B cell (primary cell): ENCODE results near the gene EPB41L4B. TPM values are rescaled to one million over a fixed set of nuclear protein-coding genes. Genes with fewer than 3 reads are reported as not detected.

ENCODE experiments used
- ATAC-seq: fragments of 200-7000 bp; cut with Tn5 transposase; one replicate; pipeline ENCODE4 v1.10.0; 2021; ENCODE audit warnings: low read depth, mild to moderate bottlenecking, moderate number of reproducible peaks, moderate library complexity
- CTCF ChIA-PET: fragments of 350-600 bp; sonication (Branson Sonifier 250); formaldehyde crosslinking; loops from one replicate; lab custom pipeline; 2021; ENCODE audit warnings: antibody characterized with exemption, inconsistent platforms; lab: Charles Lee
- POLR2A ChIA-PET: fragments of 350-600 bp; sonication (Branson Sonifier 250); formaldehyde crosslinking; loops from one replicate; lab custom pipeline; 2021; ENCODE audit warnings: antibody characterized with exemption; lab: Charles Lee
- DNase-seq: peaks from one replicate; pipeline ENCODE4 v3.0.0; 2013
- H2AFZ ChIP-seq: 2 replicates; pipeline ENCODE4 v1.6.1; 2012; ENCODE audit warnings: mild to moderate bottlenecking, low read depth, low read length; ENCODE audit not compliant: insufficient read depth, poor library complexity, severe bottlenecking
- H3K27ac ChIP-seq, 2 donors: 1 replicate in 1 of 2; 2 replicates in 1 of 2; pipeline ENCODE4 v1.5.1; 2012 to 2013; ENCODE audit warnings: low read length in 2 of 2, mild to moderate bottlenecking in 2 of 2, moderate library complexity in 1 of 2
- H3K27me3 ChIP-seq, 4 experiments: fragments of 200-600 bp in 1 of 4; sonication (generic) in 1 of 4; replicated peaks in 1 of 4; 1 replicate in 2 of 4; 2 replicates in 2 of 4; pipeline versions ENCODE4 v1.6.1 to v1.7.0; 2013 to 2016; ENCODE audit warnings: low read length in 3 of 4, mild to moderate bottlenecking in 2 of 4, mixed read lengths in 1 of 4, moderate library complexity in 1 of 4; ENCODE audit not compliant: insufficient read depth in 4 of 4, control insufficient read depth in 3 of 4; ENCODE audit errors: control extremely low read depth in 1 of 4
- H3K36me3 ChIP-seq, 2 experiments: replicated peaks in 1 of 2; 1 replicate in 1 of 2; 2 replicates in 1 of 2; pipeline versions ENCODE4 v1.6.1 to v1.7.1; 2013; ENCODE audit warnings: low read length in 1 of 2; ENCODE audit not compliant: insufficient read depth in 2 of 2, control insufficient read depth in 1 of 2; ENCODE audit errors: control extremely low read depth in 1 of 2, extremely low read depth in 1 of 2
- H3K4me1 ChIP-seq, 2 donors: fragments of 200-600 bp in 1 of 2; sonication (generic) in 1 of 2; 1 replicate in 1 of 2; 2 replicates in 1 of 2; pipeline versions ENCODE4 v1.5.1 to v1.6.1; 2013 to 2017; ENCODE audit warnings: low read length in 2 of 2; ENCODE audit not compliant: control insufficient read depth in 2 of 2, insufficient read depth in 2 of 2
- H3K4me2 ChIP-seq: replicated peaks from 2 replicates; pipeline ENCODE3; 2012; ENCODE audit warnings: mild to moderate bottlenecking, low read depth, low read length; ENCODE audit not compliant: poor library complexity, severe bottlenecking
- H3K4me3 ChIP-seq, 5 experiments: fragments of 200-600 bp in 1 of 5; sonication (generic) in 1 of 5; 1 replicate in 3 of 5; 2 replicates in 2 of 5; pipeline versions ENCODE4 v1.5.1 to v1.7.0; 2011 to 2016; ENCODE audit warnings: low read length in 4 of 5, mild to moderate bottlenecking in 4 of 5, low read depth in 2 of 5, control low read depth in 1 of 5, moderate library complexity in 1 of 5; ENCODE audit not compliant: insufficient read depth in 1 of 5; ENCODE audit errors: control extremely low read depth in 1 of 5, extremely low read depth in 1 of 5
- H3K79me2 ChIP-seq: fragments of 200-600 bp; sonication (generic); one replicate; pipeline ENCODE4 v1.6.0; 2016; ENCODE audit warnings: low read length; ENCODE audit not compliant: control insufficient read depth, insufficient read depth
- H3K9ac ChIP-seq: fragments of 200-600 bp; sonication (generic); 2 replicates; pipeline ENCODE4 v1.6.1; 2017; ENCODE audit warnings: mild to moderate bottlenecking, low read length, moderate library complexity
- H3K9me3 ChIP-seq, 3 donors: one replicate each; pipeline versions ENCODE4 v1.6.1 to v1.7.1; 2013; ENCODE audit warnings: low read length in 2 of 3; ENCODE audit not compliant: control insufficient read depth in 2 of 3, insufficient read depth in 1 of 3; ENCODE audit errors: control extremely low read depth in 1 of 3
- H4K20me1 ChIP-seq: 2 replicates; pipeline ENCODE4 v1.6.0; 2012; ENCODE audit warnings: mild to moderate bottlenecking, low read length; ENCODE audit not compliant: insufficient read depth, control insufficient read depth, poor library complexity, severe bottlenecking
- H3K27ac Mint-ChIP-seq: one replicate; pipeline ENCODE4 v1.8.0; 2021; ENCODE audit warnings: mixed read lengths
- H3K27me3 Mint-ChIP-seq: one replicate; pipeline ENCODE4 v1.8.0; 2021; ENCODE audit warnings: mixed read lengths
- H3K4me1 Mint-ChIP-seq: one replicate; pipeline ENCODE4 v1.8.0; 2021; ENCODE audit warnings: mixed read lengths
- H3K4me3 Mint-ChIP-seq: one replicate; pipeline ENCODE4 v1.8.0; 2021; ENCODE audit warnings: mixed read lengths
- H3K9me3 Mint-ChIP-seq: one replicate; pipeline ENCODE4 v1.8.0; 2022; ENCODE audit warnings: mixed read lengths; ENCODE audit not compliant: insufficient read depth
- EZH2 ChIP-seq: IDR thresholded peaks from 2 replicates; pipeline ENCODE4 v1.6.1; 2012; ENCODE audit warnings: borderline replicate concordance, low read depth, mild to moderate bottlenecking, moderate library complexity, low read length; ENCODE audit not compliant: insufficient read depth, poor library complexity, severe bottlenecking
- WGBS: methylation state at CpG from one replicate; pipeline ENCODE4 v1.1.5; 2013; ENCODE audit warnings: missing lambda C conversion rate; ENCODE audit not compliant: insufficient coverage; 5-methylcytosine and 5-hydroxymethylcytosine counted together
- intact Hi-C: fragments of 100-400 bp; cut with micrococcal nuclease; formaldehyde crosslinking; loops from one replicate; pipeline ENCODE4 v1.10.0; 2022
- polyA plus RNA-seq: library from polyadenylated mRNA; depleted of rRNA; stranded (reverse); fragments of >200 nt; gene quantifications from 2 replicates; pipeline ENCODE4 v1.2.3, GENCODE V29; 2012
- total RNA-seq, 2 donors: library from RNA; stranded (reverse); fragments of 120-200 nt in 1 of 2; gene quantifications; 1 replicate in 1 of 2; 2 replicates in 1 of 2; pipeline versions ENCODE4 v1.2.3 to v1.2.4, GENCODE V29; 2013 to 2022
- TF ChIP-seq, protein P1 (sequence below): fragments of 200-600 bp; IDR thresholded peaks from one replicate; pipeline ENCODE4 v1.8.0; 2022; ENCODE audit warnings: antibody characterized with exemption, mild to moderate bottlenecking

Gene EPB41L4B
- total and polyA plus RNA-seq, 2 donors (not counting 1 experiment from before 2014, with no cell fraction given), result 2.9 TPM; not detected in 1

DNA sequence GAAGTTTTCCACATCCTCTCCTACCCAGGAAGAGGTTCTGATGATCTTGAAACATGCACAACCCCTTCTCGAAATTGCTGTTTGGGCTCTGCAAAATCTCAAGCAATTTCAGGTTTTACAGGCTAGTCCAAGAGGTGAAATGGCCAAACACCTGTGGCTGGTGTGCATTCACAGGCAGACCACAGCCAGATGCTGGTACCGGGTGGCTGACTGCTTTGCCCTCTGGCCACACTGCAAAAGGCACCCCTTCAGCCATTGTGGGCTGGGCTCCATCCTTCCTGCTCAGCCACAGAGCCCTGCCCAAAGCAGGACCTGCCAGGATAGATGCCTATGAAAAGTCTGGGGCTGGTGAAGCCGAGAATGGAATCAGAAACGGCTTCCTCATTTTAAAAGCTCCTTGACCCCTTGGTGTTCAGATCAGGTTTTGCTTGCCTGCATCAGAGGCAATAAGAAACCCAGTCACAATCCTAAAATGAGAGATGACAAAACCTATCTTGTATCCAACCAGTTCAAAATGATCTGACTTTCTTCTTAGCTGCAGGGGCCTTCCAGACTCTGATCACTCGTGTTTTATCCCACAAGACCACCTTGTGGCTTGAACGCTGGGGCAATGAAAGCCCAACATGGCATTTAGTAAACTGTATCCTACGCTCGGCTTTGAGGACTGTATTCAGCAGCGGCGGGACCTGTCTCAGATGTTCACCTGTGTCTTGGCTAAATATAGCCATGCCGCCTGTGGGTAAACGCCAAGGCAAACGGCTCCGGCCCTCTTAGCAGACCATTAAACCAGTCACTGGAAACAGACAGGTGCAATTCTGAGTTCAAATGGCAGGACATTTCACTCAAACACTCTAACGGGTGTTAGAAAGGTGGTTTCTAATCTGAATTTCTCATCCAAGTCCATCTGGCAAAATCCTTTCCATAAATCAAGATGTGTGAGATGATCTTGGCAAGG is 49.6 kb downstream of the EPB41L4B start:
- DNase-seq (no peak), ATAC-seq (no peak)
- no peak overlapping the region for H3K27ac Mint-ChIP-seq
- Histone ChIP-seq H3K9ac (no peak overlapping the region), H2AFZ (no peak overlapping the region), H3K27me3 (no peaks in the 10 kb centered on the region), H3K4me2 (no peak overlapping the region), H3K27ac (no peak overlapping the region), H3K79me2 (no peaks in the 10 kb centered on the region), H3K9me3 (peaks cover 0 to 2% (median 0%) of the 10 kb centered on the region in 3 donors), H3K4me3 (no peak overlapping the region), H3K36me3 (no peaks in the 10 kb centered on the region), H4K20me1 (no peaks in the 10 kb centered on the region), H3K4me1 (no peaks in the 10 kb centered on the region)
- intact Hi-C loops, result no loop called here
- no peaks in the 10 kb centered on the region for H3K4me1 Mint-ChIP-seq
- H3K4me3 Mint-ChIP-seq, result no peak overlapping the region
- no peak for TF ChIP-seq EZH2
- TF ChIP-seq, protein P1, sequence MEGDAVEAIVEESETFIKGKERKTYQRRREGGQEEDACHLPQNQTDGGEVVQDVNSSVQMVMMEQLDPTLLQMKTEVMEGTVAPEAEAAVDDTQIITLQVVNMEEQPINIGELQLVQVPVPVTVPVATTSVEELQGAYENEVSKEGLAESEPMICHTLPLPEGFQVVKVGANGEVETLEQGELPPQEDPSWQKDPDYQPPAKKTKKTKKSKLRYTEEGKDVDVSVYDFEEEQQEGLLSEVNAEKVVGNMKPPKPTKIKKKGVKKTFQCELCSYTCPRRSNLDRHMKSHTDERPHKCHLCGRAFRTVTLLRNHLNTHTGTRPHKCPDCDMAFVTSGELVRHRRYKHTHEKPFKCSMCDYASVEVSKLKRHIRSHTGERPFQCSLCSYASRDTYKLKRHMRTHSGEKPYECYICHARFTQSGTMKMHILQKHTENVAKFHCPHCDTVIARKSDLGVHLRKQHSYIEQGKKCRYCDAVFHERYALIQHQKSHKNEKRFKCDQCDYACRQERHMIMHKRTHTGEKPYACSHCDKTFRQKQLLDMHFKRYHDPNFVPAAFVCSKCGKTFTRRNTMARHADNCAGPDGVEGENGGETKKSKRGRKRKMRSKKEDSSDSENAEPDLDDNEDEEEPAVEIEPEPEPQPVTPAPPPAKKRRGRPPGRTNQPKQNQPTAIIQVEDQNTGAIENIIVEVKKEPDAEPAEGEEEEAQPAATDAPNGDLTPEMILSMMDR, result no peak
- H3K27me3 Mint-ChIP-seq, result peaks cover 18% of the 10 kb centered on the region
- POLR2A ChIA-PET, result no interaction called here
- CTCF ChIA-PET, result no interaction called here
- peaks cover 3% of the 10 kb centered on the region for H3K9me3 Mint-ChIP-seq
- WGBS, result 91% methylated on average over 14 of the region's 15 CpGs

DNA sequence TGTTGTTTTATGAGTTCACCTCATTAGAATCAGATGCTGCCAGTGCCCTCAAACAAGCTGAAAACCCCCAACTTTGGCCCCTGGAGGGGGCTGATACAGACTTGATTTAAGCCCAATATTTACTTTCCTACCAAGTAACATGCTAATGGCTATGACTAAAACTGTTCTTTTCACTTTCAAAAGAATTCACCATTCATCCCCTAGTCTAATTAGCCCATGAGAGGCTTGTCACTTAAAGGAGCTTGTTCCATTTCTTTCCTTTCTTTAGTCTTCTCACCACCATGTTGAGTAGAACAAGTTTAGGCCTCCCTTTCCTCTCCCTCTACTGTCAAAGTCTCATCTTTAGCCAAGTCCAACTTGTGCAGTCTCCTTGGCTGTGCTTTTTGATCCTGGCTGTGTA is 50.4 kb downstream of the EPB41L4B start:
- H3K4me1 Mint-ChIP-seq, result no peaks in the 10 kb centered on the region
- Histone ChIP-seq H3K79me2 (no peaks in the 10 kb centered on the region), H3K4me2 (no peak overlapping the region), H3K4me3 (no peak overlapping the region), H2AFZ (no peak overlapping the region), H3K27ac (no peak overlapping the region), H3K9me3 (peaks cover 0 to 2% (median 0%) of the 10 kb centered on the region in 3 donors), H3K4me1 (no peaks in the 10 kb centered on the region), H3K27me3 (no peaks in the 10 kb centered on the region), H3K36me3 (no peaks in the 10 kb centered on the region), H4K20me1 (no peaks in the 10 kb centered on the region), H3K9ac (no peak overlapping the region)
- intact Hi-C loops, result no loop called here
- H3K27ac Mint-ChIP-seq, result no peak overlapping the region
- H3K9me3 Mint-ChIP-seq, result peaks cover 3% of the 10 kb centered on the region
- ATAC-seq (no peak), DNase-seq (no peak)
- H3K4me3 Mint-ChIP-seq, result no peak overlapping the region
- POLR2A ChIA-PET, result no interaction called here
- TF ChIP-seq, protein P1, result no peak
- TF ChIP-seq EZH2, result no peak
- H3K27me3 Mint-ChIP-seq, result peaks cover 16% of the 10 kb centered on the region
- CTCF ChIA-PET, result no interaction called here
